Endothelial cell (in vitro differentiated cells): ENCODE measurements around the gene FBXO9. TPM values are rescaled to one million over a fixed set of nuclear protein-coding genes. Genes with fewer than 3 reads are reported as not detected.

Experiments used
- DNase-seq: peaks from one replicate; pipeline ENCODE4 v3.0.0; 2021; ENCODE audit warnings: low spot score
- H3K27ac Mint-ChIP-seq: one replicate; pipeline ENCODE4 v1.8.0; 2021; ENCODE audit warnings: mixed read lengths, inconsistent platforms; ENCODE audit not compliant: unreplicated experiment
- H3K27me3 Mint-ChIP-seq: one replicate; pipeline ENCODE4 v1.8.0; 2021; ENCODE audit warnings: mild to moderate bottlenecking, moderate library complexity, mixed read lengths, inconsistent platforms; ENCODE audit not compliant: unreplicated experiment
- H3K36me3 Mint-ChIP-seq: one replicate; pipeline ENCODE4 v1.8.0; 2021; ENCODE audit warnings: mild to moderate bottlenecking, low read depth, mixed read lengths, inconsistent platforms; ENCODE audit not compliant: unreplicated experiment
- H3K4me1 Mint-ChIP-seq: one replicate; pipeline ENCODE4 v1.8.0; 2021; ENCODE audit warnings: mild to moderate bottlenecking, mixed read lengths, inconsistent platforms; ENCODE audit not compliant: unreplicated experiment
- H3K4me3 Mint-ChIP-seq: one replicate; pipeline ENCODE4 v1.8.0; 2021; ENCODE audit warnings: mild to moderate bottlenecking, mixed read lengths, inconsistent platforms; ENCODE audit not compliant: unreplicated experiment
- H3K9me3 Mint-ChIP-seq: one replicate; pipeline ENCODE4 v1.8.0; 2021; ENCODE audit warnings: mixed read lengths, inconsistent platforms; ENCODE audit not compliant: unreplicated experiment
- CTCF ChIP-seq: fragments of 200-600 bp; sonication (generic); IDR thresholded peaks from one replicate; pipeline ENCODE4 v1.5.0; 2021; ENCODE audit warnings: antibody characterized with exemption; ENCODE audit not compliant: unreplicated experiment
- total RNA-seq: library from RNA; stranded (reverse); fragmentation: NEBNext Ultra II Directional; extraction: Animal tissue kit (Norgen Biotek cat#: 25700); gene quantifications from one replicate; pipeline ENCODE4 v1.2.1, GENCODE V29; 2021; ENCODE audit not compliant: unreplicated experiment

Gene FBXO9
- total RNA-seq, 1 donor from 2014 or later: 61.5 TPM

DNA sequence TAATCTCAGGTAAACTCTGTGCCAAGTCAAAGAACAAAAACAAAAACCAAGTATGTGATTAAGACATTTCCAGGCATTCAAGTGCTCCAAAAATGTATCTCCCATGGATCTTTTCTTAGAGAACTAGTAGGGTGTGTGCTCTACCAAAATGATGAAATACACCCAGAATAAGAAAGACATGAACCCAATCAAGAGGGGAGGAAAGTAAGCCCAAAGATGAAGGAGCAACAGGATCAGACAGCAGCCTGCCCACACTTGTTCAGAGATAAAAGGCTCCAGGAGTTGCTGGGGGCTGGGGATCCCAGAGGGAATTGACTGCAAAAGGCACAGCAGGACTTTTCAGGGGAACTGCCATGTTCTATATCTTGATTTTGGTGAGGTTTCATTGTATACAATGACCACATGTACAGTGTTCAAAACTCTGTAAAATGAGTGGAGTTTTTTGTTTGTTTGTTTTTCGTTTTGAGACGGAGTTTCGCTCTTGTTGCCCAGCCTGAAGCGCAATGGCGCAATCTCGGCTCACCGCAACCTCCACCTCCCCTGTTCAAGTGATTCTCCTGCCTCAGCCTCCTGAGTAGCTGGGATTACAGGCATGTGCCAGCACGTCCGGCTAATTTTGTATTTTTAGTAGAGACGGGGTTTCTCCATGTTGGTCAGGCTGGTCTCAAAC, 59.1 kb downstream of the FBXO9 start:
- no peaks in the 10 kb centered on the region for H3K36me3 Mint-ChIP-seq
- no peak for TF ChIP-seq CTCF
- H3K9me3 Mint-ChIP-seq: no peaks in the 10 kb centered on the region
- DNase-seq: no peak
- H3K4me3 Mint-ChIP-seq: no peak overlapping the region
- no peaks in the 10 kb centered on the region for H3K27me3 Mint-ChIP-seq
- H3K4me1 Mint-ChIP-seq: peaks cover 3% of the 10 kb centered on the region
- no peak overlapping the region for H3K27ac Mint-ChIP-seq

GRCh38 chr6:53125276-53125675, 60.1 kb downstream of the FBXO9 start:
- H3K9me3 Mint-ChIP-seq: no peaks in the 10 kb centered on the region
- no peaks in the 10 kb centered on the region for H3K36me3 Mint-ChIP-seq
- H3K27me3 Mint-ChIP-seq: no peaks in the 10 kb centered on the region
- H3K4me3 Mint-ChIP-seq: no peak overlapping the region
- no peak for TF ChIP-seq CTCF
- DNase-seq: no peak
- peaks cover 3% of the 10 kb centered on the region for H3K4me1 Mint-ChIP-seq
- no peak overlapping the region for H3K27ac Mint-ChIP-seq

GRCh38 chr6:53128842-53129241, 63.6 kb downstream of the FBXO9 start:
- Mint-ChIP-seq H3K27me3 (no peaks in the 10 kb centered on the region), H3K4me1 (no peaks in the 10 kb centered on the region), H3K36me3 (no peaks in the 10 kb centered on the region), H3K9me3 (no peaks in the 10 kb centered on the region), H3K4me3 (no peak overlapping the region), H3K27ac (no peak overlapping the region)
- DNase-seq: no peak
- no peak for TF ChIP-seq CTCF

DNA sequence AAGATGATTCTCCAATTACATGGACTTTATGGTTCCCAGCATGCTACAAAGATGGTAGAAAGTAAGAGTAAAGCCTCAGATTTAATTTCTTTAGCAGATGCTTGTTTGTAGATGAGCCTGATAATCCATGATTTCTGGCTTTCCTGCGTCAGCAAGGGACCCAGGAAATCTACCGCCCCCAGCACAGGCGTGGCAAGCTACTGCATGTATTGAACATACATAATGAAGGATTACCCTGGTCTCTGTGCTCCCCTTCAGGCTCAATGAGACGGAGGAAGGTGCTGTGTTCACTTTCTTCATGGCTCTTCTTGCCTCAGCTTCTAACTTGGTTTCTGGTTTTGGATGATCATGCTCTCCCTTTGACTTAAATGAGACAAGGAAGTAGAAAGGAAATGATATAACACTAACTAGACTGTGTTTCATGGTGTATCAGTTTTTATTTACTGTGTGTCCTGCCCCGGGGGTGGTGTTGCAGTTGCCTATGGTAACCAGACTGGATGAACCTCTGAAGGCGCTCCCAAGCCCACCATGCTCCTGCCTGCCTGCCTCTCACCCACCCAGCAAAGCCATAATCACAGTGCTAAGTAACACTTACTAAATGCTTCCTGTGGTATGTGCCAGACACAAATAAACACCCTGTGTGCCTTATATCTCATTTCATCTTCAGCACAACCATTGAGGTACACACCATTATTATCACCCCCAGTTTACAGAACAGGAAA, 65.5 kb downstream of the FBXO9 start:
- DNase-seq: no peak
- Mint-ChIP-seq H3K4me3 (no peak overlapping the region), H3K36me3 (no peaks in the 10 kb centered on the region), H3K4me1 (no peaks in the 10 kb centered on the region), H3K9me3 (no peaks in the 10 kb centered on the region), H3K27me3 (no peaks in the 10 kb centered on the region), H3K27ac (no peak overlapping the region)
- no peak for TF ChIP-seq CTCF

GRCh38 chr6:53133961-53134360, 68.8 kb downstream of the FBXO9 start:
- Mint-ChIP-seq H3K9me3 (no peaks in the 10 kb centered on the region), H3K36me3 (no peaks in the 10 kb centered on the region), H3K4me1 (no peaks in the 10 kb centered on the region), H3K4me3 (no peak overlapping the region), H3K27ac (no peak overlapping the region), H3K27me3 (no peaks in the 10 kb centered on the region)
- DNase-seq: no peak
- TF ChIP-seq CTCF: no peak
